OCI-LY3 (cell line): ENCODE measurements around the gene FCF1.

Source experiments
- H2AFZ ChIP-seq: fragments of 200-600, 300-600 bp; shearing (Covaris generic); 2 replicates; pipeline ENCODE4 v1.6.0; 2014; ENCODE audit warnings: antibody characterized with exemption, low read depth, low read length
- H3K27ac ChIP-seq: fragments of 200-600, 300-600 bp; sonication (generic); 2 replicates; pipeline ENCODE4 v1.5.1; 2014; ENCODE audit warnings: mild to moderate bottlenecking, low read length, moderate library complexity, mixed read lengths
- H3K27me3 ChIP-seq: fragments of 200-600, 300-600 bp; sonication (generic); 2 replicates; pipeline ENCODE4 v1.6.1; 2014; ENCODE audit warnings: low read depth, low read length, mixed read lengths
- H3K36me3 ChIP-seq: fragments of 200-600, 300-600 bp; sonication (generic); replicated peaks from 2 replicates; pipeline ENCODE3; 2014; ENCODE audit warnings: low read depth, low read length, mixed read lengths
- H3K4me1 ChIP-seq: fragments of 300-600, 200-600 bp; sonication (generic); 2 replicates; pipeline ENCODE4 v1.6.1; 2014; ENCODE audit warnings: low read length, mixed read lengths
- H3K4me2 ChIP-seq: fragments of 200-600, 300-600 bp; sonication (generic); 2 replicates; pipeline ENCODE4 v1.6.1; 2014; ENCODE audit warnings: low read length, mixed read lengths
- H3K4me3 ChIP-seq: fragments of 300-600, 200-600 bp; sonication (generic); 2 replicates; pipeline ENCODE4 v1.5.1; 2014; ENCODE audit warnings: antibody characterized with exemption, mild to moderate bottlenecking, low read length, moderate library complexity
- H3K79me2 ChIP-seq: fragments of 300-600, 200-600 bp; shearing (Covaris generic); 2 replicates; pipeline ENCODE4 v1.6.1; 2014; ENCODE audit warnings: mild to moderate bottlenecking, low read length, mixed read lengths
- H3K9ac ChIP-seq: fragments of 300-600, 200-600 bp; shearing (Covaris generic); 2 replicates; pipeline ENCODE4 v1.6.0; 2014; ENCODE audit warnings: mild to moderate bottlenecking, low read length, moderate library complexity
- H3K9me3 ChIP-seq: fragments of 200-600, 300-600 bp; shearing (Covaris generic); 2 replicates; pipeline ENCODE4 v1.6.1; 2014; ENCODE audit warnings: low read length, mixed read lengths; ENCODE audit not compliant: insufficient read depth
- H4K20me1 ChIP-seq: fragments of 200-600, 300-600 bp; sonication (generic); 2 replicates; pipeline ENCODE4 v1.6.1; 2016; ENCODE audit warnings: low read length, mixed read lengths; ENCODE audit not compliant: insufficient read depth
- CTCF ChIP-seq: fragments of 200-600, 300-600 bp; sonication (generic); IDR thresholded peaks from 2 replicates; pipeline ENCODE4 v1.5.1; 2014; ENCODE audit warnings: antibody characterized with exemption, low read length, low read depth
- EZH2phosphoT487 ChIP-seq: fragments of 200-600 bp; shearing (Covaris generic); IDR thresholded peaks from 2 replicates; pipeline ENCODE4 v1.6.1; 2018; ENCODE audit warnings: antibody characterized with exemption, mixed run types, low read depth

The FCF1 gene

GRCh38 chr14:74667758-74668157 lies 45.2 kb upstream of the FCF1 start:
- no peaks in the 10 kb centered on the region for H3K4me1 ChIP-seq
- no peak overlapping the region for H3K27ac ChIP-seq
- H2AFZ ChIP-seq, result no peak overlapping the region
- H3K27me3 ChIP-seq, result no peaks in the 10 kb centered on the region
- H3K9ac ChIP-seq, result no peak overlapping the region
- peaks cover 56% of the 10 kb centered on the region for H3K36me3 ChIP-seq
- H3K4me2 ChIP-seq, result no peak overlapping the region
- H3K79me2 ChIP-seq, result no peaks in the 10 kb centered on the region
- no peaks in the 10 kb centered on the region for H3K9me3 ChIP-seq
- TF ChIP-seq CTCF (no peak), EZH2phosphoT487 (no peak)
- H3K4me3 ChIP-seq, result no peak overlapping the region
- H4K20me1 ChIP-seq, result no peaks in the 10 kb centered on the region

- Histone ChIP-seq H3K4me2 (no peak overlapping the region), H3K79me2 (no peaks in the 10 kb centered on the region), H3K4me1 (no peaks in the 10 kb centered on the region), H4K20me1 (no peaks in the 10 kb centered on the region), H3K9ac (no peak overlapping the region), H3K4me3 (no peak overlapping the region), H3K27me3 (no peaks in the 10 kb centered on the region), H3K36me3 (peaks cover 50% of the 10 kb centered on the region), H3K27ac (no peak overlapping the region), H2AFZ (no peak overlapping the region), H3K9me3 (no peaks in the 10 kb centered on the region)
- TF ChIP-seq CTCF, result no peak
- TF ChIP-seq EZH2phosphoT487, result no peak
Measured at GRCh38 chr14:74669256-74669655, 43.7 kb upstream of the FCF1 start.

- Histone ChIP-seq H4K20me1 (no peaks in the 10 kb centered on the region), H3K4me1 (no peaks in the 10 kb centered on the region), H3K9me3 (no peaks in the 10 kb centered on the region), H3K4me3 (no peak overlapping the region), H3K9ac (no peak overlapping the region), H3K79me2 (no peaks in the 10 kb centered on the region), H2AFZ (no peak overlapping the region), H3K4me2 (no peak overlapping the region), H3K36me3 (peaks cover 49% of the 10 kb centered on the region), H3K27me3 (no peaks in the 10 kb centered on the region), H3K27ac (no peak overlapping the region)
- no peak for TF ChIP-seq CTCF
- TF ChIP-seq EZH2phosphoT487, result no peak
Measured at GRCh38 chr14:74669846-74670245, 43.1 kb upstream of the FCF1 start.

- no peak for TF ChIP-seq EZH2phosphoT487
- no peak for TF ChIP-seq CTCF
- no peak overlapping the region for H3K9ac ChIP-seq
- H3K4me1 ChIP-seq, result no peaks in the 10 kb centered on the region
- H3K79me2 ChIP-seq, result no peaks in the 10 kb centered on the region
- H3K36me3 ChIP-seq, result peaks cover 49% of the 10 kb centered on the region
- H3K4me3 ChIP-seq, result no peak overlapping the region
- H3K4me2 ChIP-seq, result no peak overlapping the region
- no peak overlapping the region for H2AFZ ChIP-seq
- no peaks in the 10 kb centered on the region for H3K27me3 ChIP-seq
- no peaks in the 10 kb centered on the region for H4K20me1 ChIP-seq
- H3K9me3 ChIP-seq, result no peaks in the 10 kb centered on the region
- no peak overlapping the region for H3K27ac ChIP-seq
Measured at GRCh38 chr14:74670726-74671411, 42.1 kb upstream of the FCF1 start.
